T follicular helper cell (primary cell): ENCODE measurements around the gene BCOR.

Experiments
- DNase-seq: peaks from one replicate; pipeline ENCODE4 v3.0.0-alpha.2; 2020; ENCODE audit warnings: low read depth

BCOR gene

GRCh38 chrX:40063555-40063954 lies 34.2 kb downstream of the BCOR start:
- no peak for DNase-seq

- DNase-seq: no peak
Measured at GRCh38 chrX:40062525-40063155, 35.1 kb downstream of the BCOR start.

DNA sequence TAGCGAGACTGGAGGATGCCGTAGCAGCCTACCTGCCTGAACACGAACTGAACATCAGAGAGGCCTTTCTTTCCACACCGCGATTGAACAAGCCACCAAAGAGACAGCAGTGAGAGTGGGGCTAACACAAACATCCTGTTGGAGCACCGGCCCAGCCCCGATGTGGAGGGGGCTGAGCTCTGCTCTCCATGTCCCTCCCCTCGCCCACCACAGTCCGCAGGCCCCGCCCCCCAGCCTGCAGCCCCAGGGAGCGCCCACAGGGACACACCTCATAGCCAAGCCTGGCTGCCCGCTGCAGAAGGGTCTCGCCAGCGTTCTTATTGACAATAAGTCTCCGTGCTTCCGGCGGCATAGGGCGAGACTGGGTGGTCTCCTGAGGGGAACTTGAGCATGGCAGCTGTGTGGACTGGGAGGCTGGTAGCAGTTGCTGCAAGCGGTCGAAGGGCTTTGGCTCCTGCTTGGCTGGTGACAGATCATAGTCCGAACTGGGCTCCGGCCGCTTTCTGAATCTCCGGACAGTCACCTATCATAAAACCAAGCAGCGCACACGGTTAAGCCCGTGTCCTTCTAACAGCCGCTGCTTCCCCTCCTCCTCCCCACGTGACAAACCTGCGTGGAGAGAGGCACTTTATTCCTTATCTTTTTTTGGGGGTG lies 35.8 kb downstream of the BCOR start:
- DNase-seq: no peak

GRCh38 chrX:40061005-40061404 lies 36.8 kb downstream of the BCOR start:
- DNase-seq: no peak

GRCh38 chrX:40060356-40060845 lies 37.4 kb downstream of the BCOR start:
- no peak for DNase-seq

GRCh38 chrX:40058719-40059118 lies 39.0 kb downstream of the BCOR start:
- DNase-seq: no peak

GRCh38 chrX:40057405-40057804 lies 40.4 kb downstream of the BCOR start:
- DNase-seq: no peak

DNA sequence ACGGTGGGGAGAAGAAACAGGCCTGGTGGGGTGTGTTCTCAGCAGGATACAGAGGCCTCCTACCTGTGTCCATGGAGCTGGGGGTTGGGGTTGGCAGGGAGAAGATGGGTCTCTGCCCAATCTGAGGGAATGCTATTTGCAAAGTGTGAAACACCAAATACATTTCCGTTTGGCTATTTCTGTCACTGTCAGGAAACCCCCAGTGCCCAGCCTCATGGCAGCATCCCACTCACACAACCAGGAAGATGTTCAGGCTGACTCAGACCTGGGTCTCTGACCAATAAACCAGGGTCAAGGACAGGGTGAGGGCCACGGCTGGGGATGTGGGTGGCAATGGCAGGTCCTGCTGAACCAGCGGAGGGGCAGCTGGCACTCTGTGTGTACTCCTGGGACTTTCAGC lies 41.3 kb downstream of the BCOR start:
- no peak for DNase-seq

- no peak for DNase-seq
Measured at GRCh38 chrX:40055495-40055894, 42.3 kb downstream of the BCOR start.

DNA sequence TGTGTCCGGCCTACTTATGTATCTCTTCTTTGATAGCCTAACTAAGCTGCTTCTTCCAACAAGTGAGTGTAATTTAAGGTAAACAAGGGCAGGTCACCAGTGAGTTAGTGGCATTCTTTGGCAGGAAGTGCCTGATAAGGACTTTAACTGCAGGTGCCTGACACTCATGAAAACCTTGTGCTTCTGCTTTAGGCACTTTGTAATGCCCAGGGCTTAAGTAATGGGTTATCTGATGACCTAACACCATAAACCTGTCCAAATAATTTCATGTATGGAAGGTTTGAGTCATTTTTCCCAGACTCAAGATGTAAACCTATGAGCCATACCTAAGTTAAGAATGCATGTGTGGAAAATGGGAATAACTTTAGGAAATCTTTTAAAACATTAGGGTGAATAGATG lies 43.0 kb downstream of the BCOR start:
- DNase-seq: no peak

DNA sequence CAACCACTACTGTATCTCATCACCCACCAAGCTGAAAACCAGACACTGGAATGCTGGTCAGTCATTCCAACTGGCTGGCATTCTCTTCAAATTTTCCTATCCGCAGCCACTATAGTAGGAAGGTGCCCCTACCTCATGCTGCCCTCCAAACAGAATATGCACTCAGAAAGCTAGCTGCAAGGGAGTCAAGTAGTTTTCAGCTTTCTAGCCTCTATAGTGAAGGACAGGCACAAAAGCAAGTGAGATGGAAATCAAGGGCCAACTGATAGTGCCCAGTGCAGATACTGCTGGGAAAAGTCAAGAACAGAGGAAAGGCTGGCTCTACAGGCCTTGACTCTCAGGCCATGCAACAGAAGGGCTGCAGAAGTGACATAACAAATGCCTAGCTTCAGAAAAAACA lies 47.2 kb downstream of the BCOR start:
- DNase-seq: no peak

DNA sequence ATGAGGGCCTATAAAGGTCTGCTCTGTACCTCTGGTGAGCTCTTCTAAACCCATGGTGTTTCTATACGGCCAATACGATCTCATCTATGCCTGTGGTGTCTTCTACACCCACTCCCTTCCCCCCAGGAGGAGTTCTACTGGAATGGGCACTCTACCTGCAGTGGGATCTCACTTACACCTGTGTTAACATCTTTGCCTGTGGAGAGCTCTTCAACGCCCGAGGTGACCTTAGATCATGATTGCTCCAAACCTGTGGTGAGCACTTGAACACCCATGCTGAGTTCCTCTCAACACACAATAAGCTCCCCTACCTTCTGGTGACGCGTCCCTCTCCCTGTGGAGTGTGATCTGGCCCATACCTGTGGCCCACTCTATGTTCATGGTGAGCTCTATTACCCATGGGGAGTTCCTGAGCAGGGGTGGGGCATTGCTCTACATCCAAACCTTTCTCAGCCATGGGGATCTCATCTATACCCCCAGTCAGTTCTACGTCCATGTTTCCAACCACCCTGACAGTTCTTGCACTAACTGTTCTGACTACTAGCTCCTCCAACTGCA lies 48.6 kb downstream of the BCOR start:
- no peak for DNase-seq

DNA sequence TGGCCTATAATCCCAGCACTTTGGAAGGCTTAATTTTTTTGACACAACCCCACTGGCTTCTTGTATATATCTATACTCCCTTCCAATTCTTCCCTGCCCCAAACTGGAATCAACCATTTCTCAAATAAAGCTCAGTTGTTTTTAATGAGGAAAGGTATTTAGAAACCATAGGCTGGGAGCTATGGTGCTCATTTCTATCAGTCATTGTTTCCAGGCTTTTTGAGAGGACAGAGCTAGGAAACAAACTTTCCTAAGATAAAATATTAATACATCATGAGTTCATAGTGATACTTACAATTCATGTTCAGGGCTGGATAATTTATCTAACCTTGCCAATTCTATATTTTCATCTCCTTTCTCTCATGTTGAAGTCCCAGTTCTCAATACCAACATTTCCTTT lies 50.3 kb downstream of the BCOR start:
- no peak for DNase-seq

GRCh38 chrX:40043895-40044294 lies 53.9 kb downstream of the BCOR start:
- DNase-seq: no peak

DNA sequence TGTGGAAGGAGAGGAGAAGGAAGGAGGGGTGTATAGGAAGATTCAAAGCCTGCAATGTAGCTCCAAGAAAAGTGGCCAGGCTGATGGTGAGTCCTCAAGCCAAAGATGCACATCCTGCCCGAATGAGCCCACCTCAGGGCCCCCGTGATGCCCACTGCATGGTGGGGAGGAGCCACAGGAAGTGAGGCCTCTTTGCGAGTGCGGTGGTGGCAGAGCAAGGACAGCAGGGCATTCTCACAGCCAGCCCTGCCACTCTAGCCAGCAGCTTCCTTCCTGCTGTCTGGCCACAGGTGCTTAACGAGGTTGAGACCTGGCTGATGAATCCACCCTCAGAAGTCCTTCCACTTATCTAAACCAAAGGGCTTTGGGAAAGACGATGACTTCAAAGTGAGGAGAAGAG lies 55.8 kb downstream of the BCOR start:
- DNase-seq: no peak

DNA sequence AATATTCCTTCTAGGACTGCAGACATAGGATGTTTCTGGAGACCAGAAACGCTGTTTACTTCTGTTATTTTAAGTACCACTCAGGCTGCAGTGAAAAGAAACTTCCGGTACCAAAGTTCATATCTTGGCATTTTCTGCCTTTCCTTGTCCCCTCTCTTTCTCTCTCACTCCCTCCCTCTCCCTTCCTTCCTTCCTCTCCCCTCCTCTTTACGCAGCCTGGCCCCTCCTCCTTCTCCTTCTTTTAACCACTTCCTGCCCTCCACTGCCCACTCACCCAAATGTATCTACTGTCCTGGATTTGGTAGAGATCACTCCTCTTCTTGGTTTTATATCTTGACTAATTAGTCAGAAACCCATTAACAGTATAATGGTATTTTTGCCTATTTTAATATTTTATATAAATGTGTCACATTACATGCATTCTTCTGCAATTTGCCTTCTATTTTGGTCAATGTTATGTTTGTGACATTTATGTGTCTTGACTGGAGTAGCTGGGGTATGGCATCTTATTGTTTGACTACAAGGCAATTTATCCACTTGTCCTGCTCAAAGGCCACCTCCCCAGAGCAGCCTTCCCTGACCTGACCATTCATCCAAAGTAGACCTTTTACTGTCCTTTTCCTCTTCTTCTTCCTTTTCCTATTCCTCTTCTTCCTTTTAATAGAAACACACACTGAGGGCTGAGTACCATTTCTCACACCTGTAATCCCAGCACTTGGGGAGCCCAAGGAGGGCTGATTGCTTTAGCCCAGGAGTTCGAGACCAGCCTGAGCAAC lies 56.9 kb downstream of the BCOR start:
- no peak for DNase-seq

DNA sequence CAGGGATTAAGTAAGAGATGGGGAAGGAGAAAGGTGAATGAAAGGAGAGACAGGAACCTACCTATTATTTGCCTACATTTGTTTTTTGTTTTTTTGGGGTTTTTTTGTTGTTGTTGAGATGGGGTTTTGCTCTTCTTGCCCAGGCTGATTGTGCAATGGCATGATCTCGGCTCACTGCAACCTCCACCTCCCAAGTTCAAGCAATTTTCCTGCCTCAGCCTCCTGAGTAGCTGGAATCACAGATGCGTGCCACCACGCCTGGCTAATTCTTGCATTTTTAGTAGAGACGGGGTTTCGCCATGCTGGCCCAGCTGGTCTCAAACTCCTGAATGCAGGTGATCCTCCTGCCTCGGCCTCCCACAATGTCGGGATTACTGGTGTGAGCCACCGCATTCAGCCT lies 57.9 kb downstream of the BCOR start:
- no peak for DNase-seq

- DNase-seq: no peak
Measured at GRCh38 chrX:40037367-40037766, 60.4 kb downstream of the BCOR start.

- no peak for DNase-seq
Measured at GRCh38 chrX:40035726-40036125, 62.0 kb downstream of the BCOR start.

DNA sequence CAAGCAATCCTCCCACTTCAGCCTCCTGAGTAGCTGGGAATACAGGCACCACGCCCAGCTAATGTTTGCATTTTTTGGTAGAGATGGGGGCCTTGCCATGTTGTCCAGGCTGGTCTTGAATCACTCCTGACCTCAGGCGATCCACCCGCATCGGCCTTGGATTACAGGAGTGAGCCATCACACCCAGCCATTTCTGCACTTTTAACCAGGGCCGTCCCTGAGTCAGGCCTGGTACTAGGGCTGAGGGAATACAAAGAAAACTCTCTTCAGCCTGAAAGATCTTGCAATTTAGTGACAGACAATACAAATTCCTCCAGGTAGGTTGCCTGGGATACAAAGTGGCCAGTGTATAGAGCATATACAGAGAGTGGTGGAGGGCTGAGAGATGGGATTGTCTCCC lies 65.8 kb downstream of the BCOR start:
- no peak for DNase-seq

- no peak for DNase-seq
Measured at GRCh38 chrX:40030205-40030604, 67.6 kb downstream of the BCOR start.

DNA sequence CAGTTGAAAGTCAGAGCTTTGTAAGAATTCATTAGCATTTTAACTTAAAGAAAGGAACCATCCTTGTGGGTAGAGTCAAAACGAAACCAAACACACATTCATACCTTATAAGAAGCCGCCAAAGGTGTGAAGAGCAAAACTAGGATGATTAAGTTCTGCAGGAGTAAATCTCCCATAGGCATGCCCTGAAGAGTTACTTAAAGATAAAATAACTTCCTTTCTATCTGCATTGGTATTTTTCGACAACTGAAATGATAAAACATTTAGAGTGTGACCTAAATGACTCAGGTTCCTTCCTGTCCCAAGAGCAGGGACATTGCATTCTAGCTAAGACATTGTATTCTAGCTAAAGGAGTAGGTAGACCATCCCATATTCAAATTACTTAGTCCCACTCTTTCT lies 75.3 kb downstream of the BCOR start:
- no peak for DNase-seq

DNA sequence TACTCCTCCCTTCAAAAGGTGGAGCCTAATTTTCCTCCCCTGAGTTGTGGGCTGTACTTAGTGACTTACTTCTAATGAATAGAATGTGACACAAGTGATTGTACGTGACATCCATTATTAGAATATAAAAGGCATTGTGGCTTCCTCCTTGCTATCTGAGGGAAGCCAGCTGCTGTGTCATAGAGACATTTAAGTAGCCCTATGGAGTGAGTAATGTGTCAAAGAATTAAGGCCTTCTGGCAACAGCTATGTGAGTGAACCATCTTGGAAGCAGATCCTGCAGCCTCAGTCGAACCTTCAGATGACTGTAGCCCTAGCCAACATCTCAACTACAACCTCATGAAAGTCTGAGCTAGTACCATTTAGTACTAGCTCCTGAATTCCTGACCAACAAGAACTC lies 76.1 kb downstream of the BCOR start:
- DNase-seq: no peak
